Adipocyte (in vitro differentiated cells): Measurements from ENCODE around the gene KCNQ1.
A peak's percentile ranks its signal among the peaks of the same experiment; 100 is the strongest.

ENCODE experiments used
- DNase-seq: peaks from one replicate; pipeline ENCODE4 v3.0.0-alpha.2; 2015; ENCODE audit warnings: low read depth
- H3K27me3 ChIP-seq: replicated peaks from 2 replicates; pipeline ENCODE4 v1.7.0; 2013; ENCODE audit warnings: mild to moderate bottlenecking, low read length, moderate library complexity; ENCODE audit not compliant: control insufficient read depth, insufficient read depth
- H3K36me3 ChIP-seq: 2 replicates; pipeline ENCODE4 v1.7.0; 2013; ENCODE audit warnings: low read length, mild to moderate bottlenecking, moderate library complexity; ENCODE audit not compliant: control insufficient read depth, insufficient read depth, severe bottlenecking
- H3K4me1 ChIP-seq: 2 replicates; pipeline ENCODE4 v1.7.0; 2013; ENCODE audit warnings: mild to moderate bottlenecking, low read length, moderate library complexity; ENCODE audit not compliant: control insufficient read depth, insufficient read depth
- H3K4me3 ChIP-seq: 2 replicates; pipeline ENCODE4 v1.7.0; 2013; ENCODE audit warnings: mild to moderate bottlenecking, low read length, moderate library complexity
- H3K9ac ChIP-seq: 2 replicates; pipeline ENCODE4 v1.7.0; 2013; ENCODE audit warnings: mild to moderate bottlenecking, low read length, moderate library complexity
- H3K9me3 ChIP-seq: 2 replicates; pipeline ENCODE4 v1.7.0; 2013; ENCODE audit warnings: mild to moderate bottlenecking, low read length, moderate library complexity; ENCODE audit not compliant: control insufficient read depth

KCNQ1 gene

GRCh38 chr11:2533587-2534133 lies 88.9 kb downstream of the KCNQ1 start:
- Histone ChIP-seq H3K4me3 (peak overlapping the region; percentile 59), H3K27me3 (peaks cover 34% of the 10 kb centered on the region), H3K4me1 (peaks cover 12% of the 10 kb centered on the region), H3K9me3 (no peaks in the 10 kb centered on the region), H3K36me3 (no peaks in the 10 kb centered on the region), H3K9ac (peak overlapping the region; percentile 61)
- DNase-seq, result peak; percentile 95

DNA sequence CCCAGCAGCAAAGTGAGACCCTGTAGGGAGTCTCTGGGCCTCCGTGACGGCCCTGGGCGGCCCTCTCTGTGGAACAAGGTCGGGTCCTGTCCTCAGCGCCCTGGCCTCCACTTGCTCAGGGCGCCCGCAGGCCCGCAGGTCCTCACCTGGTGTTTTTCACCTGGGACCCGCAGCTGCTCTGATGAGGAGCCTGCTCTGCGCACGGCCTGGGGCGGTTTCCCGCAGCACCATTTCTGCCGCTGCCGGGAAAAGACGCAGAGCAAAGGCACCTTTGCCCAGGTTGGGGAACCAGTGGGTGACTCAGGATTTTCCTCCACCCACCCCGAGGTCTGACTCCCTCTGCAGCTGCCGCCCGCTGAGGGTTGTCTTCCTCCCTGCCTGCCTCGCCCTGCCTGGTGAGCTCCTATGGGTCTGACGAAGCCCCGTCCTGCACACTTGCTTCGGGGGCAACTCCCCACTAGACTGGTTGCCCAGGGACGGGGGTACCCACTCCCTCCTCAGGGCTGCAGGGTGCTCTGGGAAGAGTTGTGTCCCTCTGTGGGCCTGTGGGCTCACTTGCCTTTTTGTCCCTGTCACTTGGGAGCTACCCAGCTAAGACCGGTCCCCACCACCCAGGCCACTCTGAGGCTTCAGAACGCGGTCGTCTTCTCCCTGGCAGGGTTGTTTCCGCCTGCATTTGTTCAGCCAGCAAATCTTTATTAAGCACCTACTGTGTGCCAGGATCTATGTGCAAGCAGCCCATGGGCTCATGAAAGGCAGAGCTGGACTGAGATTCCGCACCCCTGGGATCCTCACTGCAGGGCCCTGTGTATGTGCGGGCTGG lies 89.5 kb downstream of the KCNQ1 start:
- Histone ChIP-seq H3K27me3 (peaks cover 31% of the 10 kb centered on the region), H3K36me3 (no peaks in the 10 kb centered on the region), H3K9me3 (no peaks in the 10 kb centered on the region), H3K9ac (no peak overlapping the region), H3K4me3 (no peak overlapping the region), H3K4me1 (peaks cover 12% of the 10 kb centered on the region)
- no peak for DNase-seq

DNA sequence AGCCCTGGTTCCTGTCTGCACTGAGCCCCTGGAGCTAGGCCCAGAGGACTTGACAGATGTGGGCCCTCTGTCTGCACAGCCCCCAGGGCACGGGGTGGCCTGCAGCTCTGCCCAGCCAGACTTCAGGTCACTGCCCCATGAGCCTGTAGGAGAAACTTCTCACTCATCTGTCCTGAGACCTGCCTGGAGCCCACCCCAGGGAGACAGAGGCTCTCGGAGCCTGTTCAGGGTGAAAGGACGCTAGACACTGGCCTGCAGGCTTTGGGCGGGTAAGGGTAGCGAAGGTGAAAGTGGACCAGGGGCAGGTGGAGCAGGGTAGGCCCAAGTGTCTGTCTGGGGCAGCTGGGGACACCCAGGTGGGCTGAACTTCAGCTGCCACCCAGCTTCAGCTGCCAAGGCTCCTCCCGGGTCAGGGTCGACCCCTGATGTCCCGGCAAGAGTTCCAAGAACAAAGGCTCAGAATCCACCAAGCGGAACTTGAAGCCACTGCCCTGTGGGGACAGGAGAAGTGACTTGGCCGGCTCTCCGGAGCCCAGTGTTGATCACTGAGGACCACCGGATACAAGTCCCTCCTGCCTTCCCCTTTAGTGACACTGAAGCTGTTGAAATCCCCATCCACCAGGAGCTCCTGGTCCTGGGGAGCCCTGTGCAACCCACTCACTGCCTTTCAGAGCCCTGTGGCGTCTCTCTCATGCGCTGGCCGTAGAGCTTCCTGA lies 90.3 kb downstream of the KCNQ1 start:
- H3K9me3 ChIP-seq, result no peaks in the 10 kb centered on the region
- H3K4me3 ChIP-seq, result no peak overlapping the region
- no peak for DNase-seq

DNA sequence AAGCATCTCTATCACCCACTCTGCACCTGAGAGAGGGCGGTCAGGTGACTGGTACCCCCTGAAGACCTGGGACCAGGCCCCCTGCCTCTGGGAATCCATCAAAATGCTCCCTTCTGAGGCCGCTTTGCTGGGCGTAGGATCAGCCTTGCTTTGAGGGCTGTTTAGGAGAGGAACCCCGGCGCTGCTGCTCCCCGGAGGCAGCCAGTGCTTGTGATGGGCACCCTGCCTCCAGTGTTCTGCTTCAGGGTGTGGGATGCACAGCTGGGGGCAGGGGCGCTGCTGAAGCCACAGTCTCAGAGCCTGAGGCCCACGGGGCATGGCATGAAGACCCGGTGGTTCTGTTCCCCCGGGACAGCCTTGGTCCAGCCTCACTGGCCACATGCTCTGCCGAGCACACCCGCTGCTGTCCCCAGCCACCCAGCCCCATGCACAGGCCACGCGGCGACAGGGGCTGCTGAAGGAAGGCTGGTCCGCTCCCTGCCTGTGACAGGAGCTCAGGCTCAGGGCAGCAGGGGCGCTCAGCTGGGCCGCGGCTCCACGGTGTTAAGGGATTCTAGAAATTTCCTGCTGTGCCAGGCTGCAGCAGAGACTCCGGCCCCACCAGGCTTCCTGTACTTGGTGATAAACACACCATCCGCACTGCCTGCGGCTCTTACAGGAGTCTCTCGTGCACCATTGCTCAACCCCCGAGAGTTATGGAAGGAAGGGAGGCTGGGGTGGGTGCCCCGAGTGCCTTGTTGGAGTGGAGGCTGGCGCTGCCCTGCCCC lies 91.0 kb downstream of the KCNQ1 start:
- Histone ChIP-seq H3K9ac (no peak overlapping the region), H3K9me3 (no peaks in the 10 kb centered on the region), H3K27me3 (peaks cover 29% of the 10 kb centered on the region), H3K36me3 (no peaks in the 10 kb centered on the region), H3K4me3 (no peak overlapping the region), H3K4me1 (peaks cover 12% of the 10 kb centered on the region)
- no peak for DNase-seq

More for the DNA sequence above, 90.3 kb downstream of the KCNQ1 start:
- Histone ChIP-seq H3K4me1 (peaks cover 12% of the 10 kb centered on the region), H3K27me3 (peaks cover 28% of the 10 kb centered on the region), H3K9ac (no peak overlapping the region), H3K36me3 (no peaks in the 10 kb centered on the region)

DNA sequence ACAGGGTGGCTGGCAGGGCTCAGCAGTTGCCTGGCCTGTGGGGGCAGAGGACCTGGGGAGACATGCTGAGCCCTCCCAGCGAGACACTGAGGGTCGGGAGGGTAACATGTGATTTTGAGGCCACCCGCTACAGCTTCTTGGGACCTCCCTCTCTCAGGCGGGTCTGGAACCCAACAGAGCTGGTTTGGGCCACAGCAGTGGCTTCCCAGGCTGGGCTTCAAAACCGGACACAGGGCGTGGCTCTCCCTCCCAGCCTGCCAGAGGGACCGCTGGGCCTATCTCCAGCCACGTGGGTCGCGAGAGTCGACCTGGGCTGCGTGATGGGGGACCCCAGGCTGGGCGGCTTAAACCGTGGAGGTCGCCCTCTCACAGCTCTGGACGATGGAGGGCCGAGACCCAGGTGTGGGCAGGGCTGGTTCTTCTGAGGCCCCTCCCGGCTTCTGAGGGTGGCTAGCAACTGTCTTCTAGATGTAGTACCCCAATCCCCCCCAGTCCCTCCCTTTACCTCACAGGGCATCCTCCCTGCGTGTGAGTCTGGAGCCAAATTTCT lies 91.7 kb downstream of the KCNQ1 start:
- Histone ChIP-seq H3K9ac (no peak overlapping the region), H3K9me3 (no peaks in the 10 kb centered on the region), H3K4me1 (peaks cover 12% of the 10 kb centered on the region), H3K4me3 (no peak overlapping the region), H3K27me3 (peaks cover 35% of the 10 kb centered on the region), H3K36me3 (no peaks in the 10 kb centered on the region)
- DNase-seq, result no peak

DNA sequence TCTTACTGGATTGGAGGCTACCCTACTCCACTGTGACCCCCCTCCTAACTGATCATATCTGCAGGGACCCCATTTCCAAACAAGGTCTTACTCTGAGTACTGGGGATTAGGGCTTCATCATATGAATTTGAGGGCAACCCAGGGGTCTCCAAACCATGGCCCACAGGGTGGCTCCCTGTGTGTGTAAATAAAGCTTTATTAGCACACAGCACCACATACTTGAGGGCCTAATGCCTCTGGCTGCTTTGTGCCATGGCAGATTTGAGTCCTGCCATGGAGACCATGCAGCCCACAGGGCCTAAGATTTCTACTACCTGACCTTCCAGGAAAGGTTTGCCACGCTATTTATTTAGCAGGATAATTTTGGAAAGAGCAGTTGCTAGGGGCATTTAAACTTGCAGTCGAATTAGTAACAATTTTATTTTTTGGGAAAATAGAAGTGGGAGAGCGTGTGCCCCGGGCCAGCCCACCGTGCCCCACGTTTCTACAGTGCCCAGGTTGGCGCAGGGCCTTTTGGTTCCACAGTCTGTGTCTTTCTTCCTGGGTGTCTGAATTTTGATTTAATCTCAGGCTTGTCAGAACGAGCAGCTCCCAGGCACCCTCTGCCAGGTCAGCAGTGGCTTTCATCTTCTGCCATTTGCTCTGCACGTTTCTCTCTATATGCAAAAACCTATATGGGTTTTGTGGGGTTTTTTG lies 92.3 kb downstream of the KCNQ1 start:
- H3K4me1 ChIP-seq, result peaks cover 12% of the 10 kb centered on the region
- DNase-seq, result no peak

DNA sequence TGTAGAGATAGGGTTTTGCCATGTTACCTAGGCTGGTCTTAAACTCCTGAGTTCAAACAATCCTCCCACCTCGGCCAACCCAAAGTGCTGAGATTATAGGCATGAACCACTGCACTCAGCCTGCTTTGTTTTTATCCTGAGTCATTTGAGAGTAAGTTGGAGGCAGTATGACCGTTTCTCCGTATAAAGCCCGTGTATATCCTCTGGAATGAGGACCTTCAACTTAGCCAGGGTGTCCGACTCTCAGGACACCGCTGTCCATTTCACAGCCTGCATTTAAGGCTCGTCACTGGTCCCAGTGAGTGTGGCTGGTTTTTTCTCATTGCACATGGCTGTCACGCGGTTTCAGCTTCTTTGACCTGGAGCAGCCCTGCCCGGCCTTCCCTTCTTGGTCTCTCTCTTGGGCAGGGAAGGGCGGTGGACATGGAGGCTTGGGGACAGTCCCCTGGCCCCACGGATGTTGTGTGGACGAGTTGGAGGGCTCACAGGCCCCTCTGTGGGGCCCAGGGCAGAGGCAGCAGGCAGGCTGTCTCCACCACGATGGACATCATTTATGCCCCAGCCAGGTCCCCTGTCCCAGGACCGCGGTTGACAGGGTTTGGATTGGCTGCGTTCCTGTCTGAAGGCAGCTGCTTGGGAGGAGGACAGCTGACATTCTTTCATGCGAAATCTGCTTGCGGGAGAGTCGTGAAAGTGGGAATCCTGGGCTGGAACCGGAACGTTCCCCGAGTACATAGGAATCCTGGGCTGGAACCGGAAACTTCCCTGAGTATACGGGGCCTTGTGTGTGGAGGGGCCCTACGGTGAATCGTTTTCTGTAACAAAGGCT lies 93.3 kb downstream of the KCNQ1 start:
- no peak for DNase-seq
- peaks cover 9% of the 10 kb centered on the region for H3K4me1 ChIP-seq
- no peaks in the 10 kb centered on the region for H3K9me3 ChIP-seq
- no peaks in the 10 kb centered on the region for H3K36me3 ChIP-seq
- H3K4me3 ChIP-seq, result no peak overlapping the region
- no peak overlapping the region for H3K9ac ChIP-seq
- peaks cover 28% of the 10 kb centered on the region for H3K27me3 ChIP-seq

More for the DNA sequence above, 92.3 kb downstream of the KCNQ1 start:
- no peak overlapping the region for H3K4me3 ChIP-seq
- H3K9me3 ChIP-seq, result no peaks in the 10 kb centered on the region
- no peak overlapping the region for H3K9ac ChIP-seq
- no peaks in the 10 kb centered on the region for H3K36me3 ChIP-seq
- peaks cover 33% of the 10 kb centered on the region for H3K27me3 ChIP-seq

DNA sequence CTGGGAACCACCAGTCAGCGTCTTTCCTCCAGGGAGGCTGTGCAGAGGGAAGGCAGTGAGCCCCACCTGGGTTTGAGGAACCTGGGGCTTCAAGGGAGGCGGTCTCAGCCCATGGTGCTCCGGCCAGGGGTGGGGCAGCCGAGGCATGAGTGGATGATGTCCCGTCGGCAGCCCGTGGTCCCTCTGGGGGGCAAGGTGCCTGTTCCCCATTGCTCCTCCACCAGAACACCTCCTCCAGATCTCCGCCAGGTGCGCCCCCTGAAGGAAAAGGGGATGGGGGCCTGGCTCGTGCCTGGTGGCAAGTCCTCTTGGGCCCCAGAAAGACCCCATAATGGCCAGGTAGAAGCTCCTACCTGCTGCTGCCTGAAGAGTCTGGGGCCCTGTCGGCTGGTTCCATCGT lies 94.1 kb downstream of the KCNQ1 start:
- H3K9me3 ChIP-seq, result no peaks in the 10 kb centered on the region

DNA sequence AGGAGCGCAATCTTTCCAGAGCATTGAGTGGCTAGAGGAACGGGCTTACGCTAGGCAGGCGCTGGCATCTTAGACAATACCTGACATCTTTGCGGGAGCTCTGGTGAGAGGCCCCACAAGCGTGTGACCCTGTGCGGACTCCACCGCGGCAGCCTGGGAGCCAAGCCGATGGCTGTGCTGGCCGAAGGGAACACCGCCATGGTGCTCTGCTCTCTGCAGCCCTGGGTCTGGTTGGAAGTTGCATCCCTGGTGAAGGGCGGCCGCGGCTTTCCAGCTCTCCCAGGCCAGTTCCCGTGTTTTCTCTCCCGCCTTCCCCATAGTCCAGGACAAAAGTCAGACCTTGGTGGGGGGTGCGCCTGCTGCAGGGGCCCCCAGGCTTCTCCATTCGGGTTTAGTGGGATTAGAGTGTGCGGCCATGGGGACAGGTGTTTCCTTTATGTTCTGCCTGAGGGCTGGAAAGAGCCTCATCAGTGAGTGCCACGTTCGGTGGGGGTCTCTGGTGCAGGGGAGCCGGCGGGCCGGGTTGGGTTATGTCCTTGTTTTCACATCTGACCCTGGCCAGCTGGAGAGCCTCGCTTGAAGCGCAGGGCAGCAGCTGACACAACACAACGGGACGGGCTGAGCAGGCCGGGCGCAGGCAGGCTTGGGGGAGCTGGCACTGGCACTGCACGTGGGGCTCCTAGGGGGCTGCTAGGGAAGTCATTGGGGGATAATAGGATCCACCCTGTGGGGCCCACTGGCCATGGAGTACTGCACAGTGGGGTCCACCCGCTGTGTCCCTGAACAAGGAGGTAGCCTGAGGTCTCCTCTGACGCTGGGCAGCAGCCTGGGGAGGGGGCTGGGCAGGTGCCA lies 94.8 kb downstream of the KCNQ1 start:
- no peaks in the 10 kb centered on the region for H3K9me3 ChIP-seq
- no peak for DNase-seq
- no peak overlapping the region for H3K4me3 ChIP-seq
- H3K9ac ChIP-seq, result no peak overlapping the region
- H3K4me1 ChIP-seq, result no peaks in the 10 kb centered on the region
- no peaks in the 10 kb centered on the region for H3K36me3 ChIP-seq
- peaks cover 29% of the 10 kb centered on the region for H3K27me3 ChIP-seq

More for the DNA sequence above, 94.1 kb downstream of the KCNQ1 start:
- Histone ChIP-seq H3K4me3 (no peak overlapping the region), H3K4me1 (peaks cover 2% of the 10 kb centered on the region), H3K9ac (no peak overlapping the region), H3K27me3 (peaks cover 28% of the 10 kb centered on the region), H3K36me3 (no peaks in the 10 kb centered on the region)
- no peak for DNase-seq
